ENCODE results near the gene SP2.

Gene SP2

DNA sequence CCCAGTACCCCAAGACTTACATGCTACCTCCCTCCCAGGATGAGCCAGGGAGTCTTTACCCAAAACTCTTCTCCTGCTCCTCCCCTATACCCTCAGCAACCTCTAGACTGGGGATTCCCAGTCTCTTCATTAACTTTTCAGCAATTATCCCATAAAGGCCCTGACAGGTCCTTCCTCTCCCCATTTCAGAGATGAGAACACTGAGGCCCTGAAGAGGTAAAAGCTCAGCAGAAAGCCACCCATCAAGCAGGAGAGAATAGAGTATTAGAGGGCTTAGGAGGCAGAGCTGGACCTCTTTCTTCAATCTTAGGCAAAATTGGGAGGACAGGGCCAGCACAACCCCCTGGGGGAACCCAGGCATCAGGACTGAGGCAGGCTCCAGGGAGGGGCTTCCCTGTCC lies 39.2 kb upstream of the SP2 start:
- H3K27me3 ChIP-seq = peaks cover 94% of the 10 kb centered on the region
- H3K36me3 ChIP-seq = no peaks in the 10 kb centered on the region
- H3K4me1 ChIP-seq = no peaks in the 10 kb centered on the region; the same call in 1 of the 2 replicates
- H3K4me3 ChIP-seq (ENCODE audit: low read depth, low read length) = no peak overlapping the region
- TF ChIP-seq, protein P1, sequence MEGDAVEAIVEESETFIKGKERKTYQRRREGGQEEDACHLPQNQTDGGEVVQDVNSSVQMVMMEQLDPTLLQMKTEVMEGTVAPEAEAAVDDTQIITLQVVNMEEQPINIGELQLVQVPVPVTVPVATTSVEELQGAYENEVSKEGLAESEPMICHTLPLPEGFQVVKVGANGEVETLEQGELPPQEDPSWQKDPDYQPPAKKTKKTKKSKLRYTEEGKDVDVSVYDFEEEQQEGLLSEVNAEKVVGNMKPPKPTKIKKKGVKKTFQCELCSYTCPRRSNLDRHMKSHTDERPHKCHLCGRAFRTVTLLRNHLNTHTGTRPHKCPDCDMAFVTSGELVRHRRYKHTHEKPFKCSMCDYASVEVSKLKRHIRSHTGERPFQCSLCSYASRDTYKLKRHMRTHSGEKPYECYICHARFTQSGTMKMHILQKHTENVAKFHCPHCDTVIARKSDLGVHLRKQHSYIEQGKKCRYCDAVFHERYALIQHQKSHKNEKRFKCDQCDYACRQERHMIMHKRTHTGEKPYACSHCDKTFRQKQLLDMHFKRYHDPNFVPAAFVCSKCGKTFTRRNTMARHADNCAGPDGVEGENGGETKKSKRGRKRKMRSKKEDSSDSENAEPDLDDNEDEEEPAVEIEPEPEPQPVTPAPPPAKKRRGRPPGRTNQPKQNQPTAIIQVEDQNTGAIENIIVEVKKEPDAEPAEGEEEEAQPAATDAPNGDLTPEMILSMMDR (IDR thresholded peaks at IDR 0.05; ENCODE audit: low read depth, low read length) = no peak
- DNase-seq = no peak
- no peaks in the 10 kb centered on the region for H3K9me3 ChIP-seq

DNA sequence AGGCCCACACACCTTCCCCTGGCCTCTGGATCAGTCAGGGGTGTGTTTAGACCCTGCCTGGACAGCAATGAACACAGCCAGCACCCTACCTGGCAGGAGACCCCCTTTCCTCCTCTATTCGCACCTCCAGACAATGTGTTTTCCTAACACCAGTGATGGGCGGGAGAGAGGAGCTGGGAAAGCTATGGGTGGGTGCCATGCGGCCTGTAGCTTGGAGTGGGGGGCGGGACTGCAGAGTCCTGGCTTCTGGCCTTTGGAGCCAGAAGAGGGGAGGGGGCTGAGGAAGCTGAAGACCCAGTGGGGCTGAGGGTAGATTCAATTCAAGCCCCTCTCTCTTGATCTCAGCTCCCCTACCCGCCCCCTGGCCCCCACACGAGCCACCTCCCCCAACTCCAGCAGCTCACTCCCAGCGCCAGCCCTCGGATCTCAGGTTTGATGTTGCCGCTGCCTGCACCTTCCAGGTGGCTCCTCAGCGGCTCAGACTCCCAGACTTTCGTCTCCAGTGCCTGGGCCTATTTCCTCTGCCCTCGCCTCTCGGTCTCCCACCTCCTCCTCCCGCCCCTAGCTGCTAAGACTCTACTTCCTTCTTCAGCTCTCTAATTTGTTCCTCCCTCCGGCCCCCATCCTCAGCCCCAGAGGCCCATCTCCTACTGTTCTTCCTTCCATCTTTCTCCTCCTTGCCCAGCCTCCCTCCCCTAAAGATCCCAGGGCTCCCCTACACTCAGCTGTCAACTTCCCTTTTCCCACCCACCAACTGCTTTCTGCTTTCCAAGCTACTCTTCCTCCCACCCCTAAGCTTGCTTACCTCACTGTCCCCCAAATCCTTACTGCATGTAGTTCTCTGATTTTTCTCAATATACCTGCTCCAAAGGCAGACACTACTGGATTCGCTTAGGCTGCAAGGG lies 38.2 kb upstream of the SP2 start:
- no peaks in the 10 kb centered on the region for H3K9me3 ChIP-seq
- H3K27me3 ChIP-seq = peaks cover 87% of the 10 kb centered on the region
- no peaks in the 10 kb centered on the region; the same call in 1 of the 2 replicates for H3K4me1 ChIP-seq
- TF ChIP-seq, protein P1 (IDR thresholded peaks at IDR 0.05; ENCODE audit: low read depth, low read length) = no peak
- no peak for DNase-seq
- H3K36me3 ChIP-seq = no peaks in the 10 kb centered on the region
- no peak overlapping the region for H3K4me3 ChIP-seq (ENCODE audit: low read depth, low read length)

DNA sequence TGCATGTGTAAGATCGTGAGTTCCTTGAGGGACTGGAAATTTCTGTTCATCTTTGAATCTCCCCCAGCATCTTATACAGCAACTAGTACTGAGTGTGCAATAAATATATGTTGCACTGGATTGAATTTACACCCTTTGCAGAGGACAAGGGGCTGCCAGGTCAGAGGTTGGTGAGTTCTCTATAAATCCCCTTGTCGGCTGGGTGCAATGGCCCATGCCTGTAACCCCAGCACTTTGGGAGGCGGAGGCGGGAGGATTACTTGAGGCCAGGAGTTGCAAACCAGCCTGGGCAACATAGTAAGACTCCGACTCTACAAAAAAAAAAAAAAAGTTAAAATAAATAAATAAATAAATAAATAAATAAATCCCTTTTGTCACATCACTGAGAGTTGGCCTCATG lies 35.6 kb upstream of the SP2 start:
- Histone ChIP-seq H3K36me3 (no peaks in the 10 kb centered on the region), H3K27me3 (peaks cover 69% of the 10 kb centered on the region), H3K9me3 (no peaks in the 10 kb centered on the region), H3K4me3 (ENCODE audit: low read depth, low read length) (no peak overlapping the region), H3K4me1 (no peaks in the 10 kb centered on the region; the same call in 1 of the 2 replicates)
- no peak for DNase-seq
- TF ChIP-seq, protein P1 (IDR thresholded peaks at IDR 0.05; ENCODE audit: low read depth, low read length) = no peak

DNA sequence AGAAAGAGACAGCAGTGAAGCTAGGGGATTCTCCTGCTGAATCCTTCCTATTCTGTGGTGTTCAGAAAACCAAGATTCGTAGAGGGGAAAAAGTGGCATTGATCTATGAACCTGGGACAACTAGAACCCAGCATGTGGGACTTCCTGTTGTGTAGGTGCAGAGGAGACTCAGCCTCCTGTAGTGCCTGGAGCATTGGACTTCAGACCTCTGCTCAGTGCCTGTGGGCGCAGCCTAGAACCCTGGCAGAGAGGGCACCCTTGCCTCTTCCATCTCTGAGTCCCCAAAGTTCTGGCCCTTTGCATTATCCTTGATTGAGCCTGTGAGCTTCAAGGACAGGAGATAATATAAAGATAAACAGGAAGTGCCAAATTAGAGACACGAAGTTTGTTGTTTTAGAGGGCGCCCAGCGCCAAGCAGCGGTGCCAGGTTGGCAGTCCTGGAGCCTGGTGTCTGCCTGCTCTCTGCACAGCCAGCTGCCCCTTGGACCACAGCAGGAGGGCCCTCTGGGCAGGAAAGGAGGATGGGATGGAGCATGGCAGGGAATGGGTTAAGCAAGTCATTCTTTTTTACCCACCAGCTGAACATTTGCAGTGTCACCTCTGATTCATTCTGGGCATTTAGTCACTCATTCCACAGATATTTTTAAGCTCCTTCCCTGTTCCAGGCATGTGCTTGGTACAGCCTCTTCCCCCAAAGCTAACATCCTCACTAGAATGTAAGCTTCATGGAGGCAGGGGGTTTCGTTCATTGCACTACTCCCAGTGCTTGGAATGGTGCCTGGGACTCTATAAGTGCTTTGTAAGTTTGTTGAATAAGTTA lies 33.2 kb upstream of the SP2 start:
- TF ChIP-seq, protein P1 (IDR thresholded peaks at IDR 0.05; ENCODE audit: low read depth, low read length) = no peak
- H3K9me3 ChIP-seq = no peaks in the 10 kb centered on the region
- H3K36me3 ChIP-seq = no peaks in the 10 kb centered on the region
- DNase-seq = no peak
- H3K4me1 ChIP-seq = no peaks in the 10 kb centered on the region; the same call in none of the 2 replicates
- no peak overlapping the region for H3K4me3 ChIP-seq (ENCODE audit: low read depth, low read length)
- peaks cover 71% of the 10 kb centered on the region for H3K27me3 ChIP-seq

DNA sequence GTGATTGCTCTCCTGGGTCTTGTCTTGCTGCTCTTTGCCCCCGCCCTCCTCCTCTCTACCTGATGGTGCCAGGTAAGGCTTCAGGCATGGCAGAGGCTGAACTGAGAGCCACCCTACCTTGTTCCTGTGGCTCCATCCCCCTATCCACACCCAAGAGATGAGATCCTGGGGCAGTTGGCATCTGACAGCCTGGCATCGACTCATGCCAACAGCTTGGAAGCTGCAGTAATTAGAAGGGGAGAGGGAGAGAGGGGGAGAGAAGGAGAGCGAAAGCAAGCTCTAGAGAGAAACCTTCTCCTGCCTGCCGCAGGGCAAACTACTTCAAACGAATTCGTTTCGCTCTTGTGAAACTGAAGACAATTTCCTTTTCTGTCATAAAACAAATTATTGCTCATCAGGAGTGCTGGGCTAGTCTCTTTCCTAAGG lies 31.2 kb upstream of the SP2 start:
- no peak for DNase-seq

More for the DNA sequence above, 31.2 kb upstream of the SP2 start:
- H3K27me3 ChIP-seq = peaks cover 71% of the 10 kb centered on the region
- no peak overlapping the region for H3K4me3 ChIP-seq (ENCODE audit: low read depth, low read length)
- H3K9me3 ChIP-seq = no peaks in the 10 kb centered on the region
- no peaks in the 10 kb centered on the region for H3K36me3 ChIP-seq
- no peaks in the 10 kb centered on the region; the same call in none of the 2 replicates for H3K4me1 ChIP-seq
- TF ChIP-seq, protein P1 (IDR thresholded peaks at IDR 0.05; ENCODE audit: low read depth, low read length) = no peak
